Loucy (cell line): ENCODE results near the gene JAK3.

Experiments
- H2AFZ ChIP-seq: fragments of 200-600 bp; sonication (generic); 2 replicates; pipeline ENCODE4 v1.6.0; 2016; ENCODE audit warnings: antibody characterized with exemption, mild to moderate bottlenecking, low read length, moderate library complexity
- H3F3A ChIP-seq: fragments of 200-600 bp; 2 replicates; pipeline ENCODE4 v1.6.0; 2016; ENCODE audit warnings: antibody characterized with exemption, low read depth, mild to moderate bottlenecking
- H3K27me3 ChIP-seq: fragments of 200-600 bp; sonication (generic); 2 replicates; pipeline ENCODE4 v1.6.1; 2014; ENCODE audit warnings: low read length, mild to moderate bottlenecking; ENCODE audit not compliant: insufficient read depth, poor library complexity, severe bottlenecking
- H3K36me3 ChIP-seq: fragments of 200-600 bp; sonication (generic); 2 replicates; pipeline ENCODE4 v1.6.1; 2016; ENCODE audit warnings: low read length; ENCODE audit not compliant: insufficient read depth
- H3K4me1 ChIP-seq: fragments of 200-600 bp; sonication (generic); 2 replicates; pipeline ENCODE4 v1.5.1; 2014; ENCODE audit warnings: low read length, mild to moderate bottlenecking; ENCODE audit not compliant: insufficient read depth, poor library complexity, severe bottlenecking
- H3K4me2 ChIP-seq: fragments of 200-600 bp; sonication (generic); 2 replicates; pipeline ENCODE4 v1.6.0; 2014; ENCODE audit warnings: antibody characterized with exemption, low read length, low read depth, mild to moderate bottlenecking; ENCODE audit not compliant: poor library complexity, severe bottlenecking
- H3K4me3 ChIP-seq: fragments of 200-600 bp; sonication (generic); 2 replicates; pipeline ENCODE4 v1.5.1; 2014; ENCODE audit warnings: low read length, mild to moderate bottlenecking, mixed read lengths; ENCODE audit not compliant: poor library complexity, severe bottlenecking
- H3K79me2 ChIP-seq: fragments of 200-600 bp; sonication (generic); 2 replicates; pipeline ENCODE4 v1.6.1; 2014; ENCODE audit warnings: low read length; ENCODE audit not compliant: insufficient read depth
- H3K9ac ChIP-seq: fragments of 200-600 bp; sonication (generic); 2 replicates; pipeline ENCODE4 v1.6.0; 2014; ENCODE audit warnings: mild to moderate bottlenecking, low read depth, low read length, moderate library complexity; ENCODE audit not compliant: poor library complexity, severe bottlenecking
- H3K9me2 ChIP-seq: fragments of 200-600 bp; sonication (generic); replicated peaks from 2 replicates; pipeline ENCODE4 v1.6.1; 2016; ENCODE audit warnings: low read depth, low read length, mixed read lengths
- H3K9me3 ChIP-seq: fragments of 200-600 bp; sonication (generic); 2 replicates; pipeline ENCODE4 v1.6.1; 2014; ENCODE audit warnings: mild to moderate bottlenecking, antibody characterized with exemption, low read length, low read depth; ENCODE audit not compliant: insufficient read depth
- H4K20me1 ChIP-seq: fragments of 200-600 bp; sonication (generic); 2 replicates; pipeline ENCODE4 v1.6.0; 2014; ENCODE audit warnings: antibody characterized with exemption, low read length, mild to moderate bottlenecking; ENCODE audit not compliant: insufficient read depth, poor library complexity, severe bottlenecking
- EZH2phosphoT487 ChIP-seq: fragments of 200-600 bp; IDR thresholded peaks from 2 replicates; pipeline ENCODE4 v1.6.1; 2018; ENCODE audit warnings: antibody characterized with exemption, mild to moderate bottlenecking, moderate library complexity, borderline replicate concordance
- TF ChIP-seq, protein P1 (sequence below): fragments of 200-600 bp; sonication (generic); conservative IDR thresholded peaks from 2 replicates; pipeline ENCODE4 v1.5.1; 2014; ENCODE audit warnings: mild to moderate bottlenecking, antibody characterized with exemption, low read length

Gene JAK3

DNA sequence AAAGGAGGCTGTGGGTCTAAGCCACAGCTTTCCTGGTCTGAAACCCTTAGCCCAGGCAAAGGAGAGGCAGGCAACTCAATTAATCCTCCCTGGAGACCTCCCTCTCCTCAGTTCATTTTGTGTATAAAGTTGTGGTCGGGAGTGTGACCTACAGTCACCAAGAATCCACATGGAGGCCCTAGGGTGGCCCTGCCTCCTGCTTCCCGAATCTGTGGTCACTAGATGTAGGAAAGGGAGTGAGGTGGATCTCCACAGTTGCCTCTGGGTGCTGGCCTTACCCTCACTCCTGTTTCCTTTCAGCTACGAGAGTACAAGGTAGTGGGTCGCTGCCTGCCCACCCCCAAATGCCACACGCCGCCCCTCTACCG is 13.2 kb upstream of the JAK3 start:
- no peaks in the 10 kb centered on the region for H3K9me2 ChIP-seq
- H3K4me3 ChIP-seq: peak overlapping the region; percentile 98
- peaks cover 42% of the 10 kb centered on the region for H3K79me2 ChIP-seq
- H3K4me2 ChIP-seq: peak overlapping the region; percentile 96
- H3F3A ChIP-seq: no peaks in the 10 kb centered on the region; the same call in 1 of the 2 replicates
- no peaks in the 10 kb centered on the region for H3K9me3 ChIP-seq
- H3K4me1 ChIP-seq: peaks cover 21% of the 10 kb centered on the region
- H2AFZ ChIP-seq: no peak overlapping the region
- H3K27me3 ChIP-seq: peaks cover 7% of the 10 kb centered on the region
- TF ChIP-seq, protein P1, sequence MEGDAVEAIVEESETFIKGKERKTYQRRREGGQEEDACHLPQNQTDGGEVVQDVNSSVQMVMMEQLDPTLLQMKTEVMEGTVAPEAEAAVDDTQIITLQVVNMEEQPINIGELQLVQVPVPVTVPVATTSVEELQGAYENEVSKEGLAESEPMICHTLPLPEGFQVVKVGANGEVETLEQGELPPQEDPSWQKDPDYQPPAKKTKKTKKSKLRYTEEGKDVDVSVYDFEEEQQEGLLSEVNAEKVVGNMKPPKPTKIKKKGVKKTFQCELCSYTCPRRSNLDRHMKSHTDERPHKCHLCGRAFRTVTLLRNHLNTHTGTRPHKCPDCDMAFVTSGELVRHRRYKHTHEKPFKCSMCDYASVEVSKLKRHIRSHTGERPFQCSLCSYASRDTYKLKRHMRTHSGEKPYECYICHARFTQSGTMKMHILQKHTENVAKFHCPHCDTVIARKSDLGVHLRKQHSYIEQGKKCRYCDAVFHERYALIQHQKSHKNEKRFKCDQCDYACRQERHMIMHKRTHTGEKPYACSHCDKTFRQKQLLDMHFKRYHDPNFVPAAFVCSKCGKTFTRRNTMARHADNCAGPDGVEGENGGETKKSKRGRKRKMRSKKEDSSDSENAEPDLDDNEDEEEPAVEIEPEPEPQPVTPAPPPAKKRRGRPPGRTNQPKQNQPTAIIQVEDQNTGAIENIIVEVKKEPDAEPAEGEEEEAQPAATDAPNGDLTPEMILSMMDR: no peak
- no peak for TF ChIP-seq EZH2phosphoT487
- peaks cover 42% of the 10 kb centered on the region for H4K20me1 ChIP-seq
- peak overlapping the region; percentile 98 for H3K9ac ChIP-seq
- peaks cover 48% of the 10 kb centered on the region; the same call in 1 of the 2 replicates for H3K36me3 ChIP-seq

DNA sequence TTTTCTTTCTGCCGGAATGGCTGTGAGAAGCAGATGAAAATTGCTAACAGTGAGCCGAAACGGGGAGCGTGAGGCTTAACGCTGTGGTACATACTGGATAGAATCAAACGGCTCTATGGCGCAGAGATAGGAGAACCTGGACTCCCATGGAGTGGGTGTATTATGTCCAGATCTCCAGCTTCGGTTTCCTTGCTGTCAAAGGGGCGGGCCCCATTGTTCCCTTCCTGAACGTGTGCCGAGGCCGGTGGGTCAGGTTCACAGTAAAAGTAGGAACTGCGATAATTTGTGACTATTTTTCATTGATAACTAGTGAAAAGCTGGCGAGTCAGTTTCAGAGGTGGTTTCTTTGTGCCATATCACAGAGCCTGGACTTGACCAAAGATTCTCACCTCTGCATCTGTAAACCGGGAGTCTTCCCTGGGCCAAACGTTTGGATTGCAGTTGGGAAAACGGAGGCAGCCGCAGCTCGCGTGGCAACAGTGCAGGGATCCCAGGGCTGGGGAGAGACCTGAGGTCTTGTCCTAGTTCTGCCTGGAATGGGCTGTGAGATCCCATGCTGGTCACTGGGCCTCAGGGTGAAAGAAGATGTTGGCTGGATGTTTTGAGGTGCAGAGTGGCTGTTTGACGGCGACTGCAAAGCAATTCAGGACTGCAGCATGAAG is 12.7 kb upstream of the JAK3 start:
- H3K9me2 ChIP-seq: no peaks in the 10 kb centered on the region
- peak overlapping the region; percentile 96 for H3K4me2 ChIP-seq
- peak overlapping the region; percentile 98 for H3K4me3 ChIP-seq
- peaks cover 42% of the 10 kb centered on the region for H3K79me2 ChIP-seq
- peaks cover 7% of the 10 kb centered on the region for H3K27me3 ChIP-seq
- TF ChIP-seq, protein P1: no peak
- TF ChIP-seq EZH2phosphoT487: no peak
- H3K4me1 ChIP-seq: peaks cover 21% of the 10 kb centered on the region
- no peak overlapping the region for H2AFZ ChIP-seq
- no peaks in the 10 kb centered on the region; the same call in 1 of the 2 replicates for H3F3A ChIP-seq
- H3K9ac ChIP-seq: peak overlapping the region; percentile 98
- peaks cover 47% of the 10 kb centered on the region; the same call in 1 of the 2 replicates for H3K36me3 ChIP-seq
- H3K9me3 ChIP-seq: no peaks in the 10 kb centered on the region
- H4K20me1 ChIP-seq: peaks cover 42% of the 10 kb centered on the region

DNA sequence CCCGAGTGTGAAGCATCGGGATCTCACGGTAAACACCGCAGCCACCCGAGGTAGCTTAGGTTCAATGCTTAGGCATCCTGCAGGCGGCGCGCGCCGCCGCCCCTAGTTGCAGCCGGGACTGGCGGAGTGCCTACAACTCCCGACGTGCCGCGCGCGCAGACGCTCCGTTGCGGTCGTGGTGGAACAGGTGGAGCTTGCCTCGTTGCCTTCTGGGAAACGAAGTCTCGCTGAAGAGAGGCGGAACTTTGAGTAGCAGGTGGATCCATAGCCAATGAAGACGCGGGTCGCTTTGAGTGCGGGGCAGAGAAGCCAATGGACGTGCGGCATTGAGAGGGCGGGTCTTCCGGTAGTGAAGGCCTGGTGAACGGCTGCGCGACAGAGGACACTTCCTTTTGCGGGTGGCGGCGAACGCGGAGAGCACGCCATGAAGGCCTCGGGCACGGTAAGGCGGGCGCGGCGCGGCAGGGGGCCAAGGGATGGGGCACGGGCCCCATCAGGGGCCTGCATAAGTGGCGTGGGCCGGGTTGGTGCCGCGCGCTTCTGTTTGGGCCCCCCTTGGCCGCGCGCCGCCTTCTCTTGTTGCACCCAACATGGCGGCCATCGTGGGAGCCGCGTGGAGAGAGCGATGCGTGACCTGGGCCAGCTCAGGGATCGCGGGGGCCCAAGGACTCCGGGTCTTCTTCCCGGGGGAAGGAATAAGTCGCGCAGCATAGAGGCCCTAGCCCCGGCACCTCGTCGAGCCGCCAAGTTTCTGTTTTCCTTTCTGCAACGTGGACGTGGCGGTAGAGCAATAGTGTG is 11.9 kb upstream of the JAK3 start, which contains the start of gene RPL18A:
RPL18A (plus strand) TSS at position 378 of the 798 bp plus-strand sequence; CDS start at position 425, 47 bp downstream.
- peak within 1 kb of the TSS; percentile 96 for H3K4me2 ChIP-seq
- no peaks in the 10 kb centered on the region for H3K9me2 ChIP-seq
- H3K9me3 ChIP-seq: no peaks in the 10 kb centered on the region
- TF ChIP-seq EZH2phosphoT487: no peak
- TF ChIP-seq, protein P1: peak; percentile 78
- peak within 1 kb of the TSS; percentile 96 for H2AFZ ChIP-seq
- peaks cover 7% of the 10 kb centered on the region for H3K27me3 ChIP-seq
- no peaks in the 10 kb centered on the region; the same call in 1 of the 2 replicates for H3F3A ChIP-seq
- peaks cover 41% of the 10 kb centered on the region; the same call in 1 of the 2 replicates for H3K36me3 ChIP-seq
- peaks cover 42% of the 10 kb centered on the region for H4K20me1 ChIP-seq
- peak within 1 kb of the TSS; percentile 98 for H3K4me3 ChIP-seq
- H3K4me1 ChIP-seq: peaks cover 24% of the 10 kb centered on the region
- peak within 1 kb of the TSS; percentile 98 for H3K9ac ChIP-seq
- peaks cover 42% of the 10 kb centered on the region for H3K79me2 ChIP-seq
